Stomach smooth muscle (tissue), 2 donors: ENCODE results near the gene B4GALT5.

Experiments
- H3K27ac ChIP-seq: one replicate; pipeline ENCODE4 v1.7.0; 2013; ENCODE audit warnings: mild to moderate bottlenecking, low read length, inconsistent platforms
- H3K27me3 ChIP-seq, 2 donors: one replicate each; pipeline ENCODE4 v1.7.0; 2013; ENCODE audit warnings: low read length in 2 of 2; ENCODE audit not compliant: insufficient read depth in 2 of 2, control insufficient read depth in 1 of 2
- H3K36me3 ChIP-seq, 2 donors: one replicate each; pipeline ENCODE4 v1.7.0; 2013; ENCODE audit warnings: low read length in 2 of 2; ENCODE audit not compliant: control insufficient read depth in 2 of 2, insufficient read depth in 2 of 2
- H3K4me1 ChIP-seq: one replicate; pipeline ENCODE4 v1.7.0; 2013; ENCODE audit warnings: low read length; ENCODE audit not compliant: control insufficient read depth, insufficient read depth
- H3K4me3 ChIP-seq, 2 donors: one replicate each; pipeline ENCODE4 v1.7.0; 2013; ENCODE audit warnings: low read length in 2 of 2
- H3K9ac ChIP-seq, 2 donors: one replicate each; pipeline ENCODE4 v1.7.0; 2013; ENCODE audit warnings: low read length in 2 of 2, mild to moderate bottlenecking in 1 of 2
- H3K9me3 ChIP-seq, 2 donors: one replicate each; pipeline ENCODE4 v1.7.0; 2013; ENCODE audit warnings: low read length in 2 of 2; ENCODE audit not compliant: control insufficient read depth in 2 of 2
- donor health status: healthy.
- donor health status: Pancreatic carcinoma.

B4GALT5 gene

GRCh38 chr20:49590163-49591017 is 123.3 kb downstream of the B4GALT5 start:
- Histone ChIP-seq H3K36me3 (no peaks in the 10 kb centered on the region), H3K27ac (no peak overlapping the region), H3K9ac (no peak overlapping the region), H3K4me1 (peaks cover 20% of the 10 kb centered on the region), H3K4me3 (no peak overlapping the region), H3K27me3 (peaks cover 2 to 11% of the 10 kb centered on the region in 2 donors), H3K9me3 (no peaks in the 10 kb centered on the region)

GRCh38 chr20:49589747-49590146 is 123.9 kb downstream of the B4GALT5 start:
- Histone ChIP-seq H3K27me3 (peaks cover 2 to 11% of the 10 kb centered on the region in 2 donors), H3K4me1 (peaks cover 22% of the 10 kb centered on the region), H3K27ac (no peak overlapping the region), H3K36me3 (no peaks in the 10 kb centered on the region), H3K9ac (no peak overlapping the region), H3K4me3 (no peak overlapping the region), H3K9me3 (no peaks in the 10 kb centered on the region)

GRCh38 chr20:49587111-49587570 is 126.5 kb downstream of the B4GALT5 start:
- Histone ChIP-seq H3K9ac (no peak overlapping the region), H3K36me3 (no peaks in the 10 kb centered on the region), H3K4me1 (peaks cover 29% of the 10 kb centered on the region), H3K4me3 (no peak overlapping the region), H3K27ac (no peak overlapping the region), H3K27me3 (peaks cover 2 to 11% of the 10 kb centered on the region in 2 donors), H3K9me3 (peaks cover 2 to 7% of the 10 kb centered on the region in 2 donors)

GRCh38 chr20:49585585-49586245 is 128.0 kb downstream of the B4GALT5 start:
- H3K36me3 ChIP-seq = no peaks in the 10 kb centered on the region
- H3K9me3 ChIP-seq = peaks cover 4 to 11% of the 10 kb centered on the region in 2 donors
- H3K27me3 ChIP-seq = peaks cover 2 to 11% of the 10 kb centered on the region in 2 donors
- peak overlapping the region; percentile 41 for H3K27ac ChIP-seq
- no peak overlapping the region for H3K9ac ChIP-seq
- H3K4me3 ChIP-seq = no peak overlapping the region
- peaks cover 33% of the 10 kb centered on the region for H3K4me1 ChIP-seq

- H3K9ac ChIP-seq = no peak overlapping the region
- peaks cover 38% of the 10 kb centered on the region for H3K4me1 ChIP-seq
Measured at GRCh38 chr20:49584418-49585382, 129.0 kb downstream of the B4GALT5 start.

GRCh38 chr20:49583669-49584417 is 129.8 kb downstream of the B4GALT5 start:
- Histone ChIP-seq H3K27me3 (peaks cover 2 to 11% of the 10 kb centered on the region in 2 donors), H3K9ac (no peak overlapping the region), H3K4me3 (no peak overlapping the region), H3K9me3 (peaks cover 4 to 11% of the 10 kb centered on the region in 2 donors), H3K36me3 (no peaks in the 10 kb centered on the region), H3K27ac (peak overlapping the region; percentile 41), H3K4me1 (peaks cover 43% of the 10 kb centered on the region)

More at GRCh38 chr20:49584418-49585382, 129.0 kb downstream of the B4GALT5 start:
- H3K27me3 ChIP-seq = peaks cover 2 to 11% of the 10 kb centered on the region in 2 donors
- no peaks in the 10 kb centered on the region for H3K36me3 ChIP-seq
- H3K27ac ChIP-seq = peak overlapping the region; percentile 41
- H3K9me3 ChIP-seq = peaks cover 4 to 11% of the 10 kb centered on the region in 2 donors
- H3K4me3 ChIP-seq = no peak overlapping the region

- peaks cover 4 to 11% of the 10 kb centered on the region in 2 donors for H3K9me3 ChIP-seq
- peaks cover 2 to 11% of the 10 kb centered on the region in 2 donors for H3K27me3 ChIP-seq
- H3K27ac ChIP-seq = peak overlapping the region; percentile 41
- peaks cover 43% of the 10 kb centered on the region for H3K4me1 ChIP-seq
- no peak overlapping the region for H3K4me3 ChIP-seq
- H3K9ac ChIP-seq = no peak overlapping the region
- no peaks in the 10 kb centered on the region for H3K36me3 ChIP-seq
Measured at GRCh38 chr20:49583343-49583668, 130.4 kb downstream of the B4GALT5 start.
